GM23248 (cell line): ENCODE data around the gene UBE2G1.

Experiments used
- EZH2 ChIP-seq: fragments of 200-600 bp; sonication (generic); IDR thresholded peaks from 2 replicates; pipeline ENCODE4 v1.6.1; 2018; ENCODE audit warnings: antibody characterized with exemption, mild to moderate bottlenecking; ENCODE audit not compliant: insufficient read depth, poor library complexity, severe bottlenecking
- EZH2phosphoT487 ChIP-seq: fragments of 200-600 bp; sonication (generic); IDR thresholded peaks from 2 replicates; pipeline ENCODE4 v1.6.1; 2018; ENCODE audit warnings: antibody characterized with exemption, moderate library complexity, mild to moderate bottlenecking, low read depth; ENCODE audit not compliant: insufficient read depth

GRCh38 chr17:4364622-4365041 lies 1.8 kb downstream of the UBE2G1 start:
- TF ChIP-seq EZH2 (no peak), EZH2phosphoT487 (no peak)
